Occipital lobe (tissue), 3 donors: ENCODE data around the gene DAW1. TPM values are rescaled to one million over a fixed set of nuclear protein-coding genes. Genes with fewer than 3 reads are reported as not detected.
"Not testable (repeated sequence)": the region's sequence is repeated elsewhere in the genome, so short reads cannot be mapped to it uniquely, and the experiment has no call there.

Source experiments
- DNase-seq: peaks from one replicate; lab custom pipeline; 2025; lab: John Stamatoyannopoulos, UW
- small RNA-seq: library from RNA; depleted of rRNA; stranded (forward); fragments of <200 nt; gene quantifications from one replicate; pipeline ENCODE3, GENCODE V24; 2014
- total RNA-seq: library from RNA; depleted of rRNA; stranded (reverse); fragments of >200 nt; gene quantifications from one replicate; pipeline ENCODE4 v1.2.3, GENCODE V29; 2014

DAW1 gene
- total RNA-seq, 1 donor from 2014 or later: 1.1 TPM

- no peak for DNase-seq
Observed at GRCh38 chr2:227908266-227909054, 37.0 kb downstream of the DAW1 start.

DNA sequence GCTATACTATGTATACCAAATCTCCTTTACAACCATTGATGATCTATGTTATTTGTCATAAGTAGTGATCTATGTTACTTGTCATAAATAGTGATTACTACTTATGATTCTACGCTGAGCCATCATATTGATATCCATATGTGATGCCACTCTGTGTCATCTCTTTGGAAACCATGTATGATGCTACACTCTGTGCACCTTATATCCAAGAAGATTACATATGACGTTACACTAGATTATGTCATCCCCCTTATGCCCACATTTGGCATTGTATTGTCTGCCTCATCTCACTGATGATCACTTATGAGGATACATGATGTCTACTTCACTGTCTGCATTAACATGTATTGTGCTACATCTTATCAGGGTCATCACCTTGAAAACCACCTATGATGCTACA lies 42.9 kb downstream of the DAW1 start:
- DNase-seq: no peak

GRCh38 chr2:227921648-227922047 lies 50.2 kb downstream of the DAW1 start:
- DNase-seq: no peak

DNA sequence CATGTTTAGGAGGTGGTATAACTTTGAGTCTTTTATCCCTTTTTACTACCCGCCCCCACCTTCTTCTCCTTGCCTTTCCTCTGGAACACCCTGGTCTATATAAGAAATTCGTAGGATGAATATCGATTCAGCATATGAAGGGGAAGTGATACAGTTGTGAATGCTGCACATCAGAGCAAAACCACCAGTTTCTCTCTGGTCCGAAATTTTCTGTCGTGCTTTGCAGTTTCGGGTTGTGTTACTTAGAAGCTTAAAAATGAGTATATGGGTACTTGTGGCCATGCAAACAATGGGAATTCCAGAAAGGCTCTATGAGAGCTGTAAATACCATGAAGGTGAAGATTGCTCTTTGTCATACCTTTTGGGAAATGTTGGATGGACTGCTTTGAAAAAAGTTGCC lies 60.6 kb downstream of the DAW1 start:
- DNase-seq: no peak

- no peak for DNase-seq
Observed at GRCh38 chr2:227932403-227932802, 61.0 kb downstream of the DAW1 start.

DNA sequence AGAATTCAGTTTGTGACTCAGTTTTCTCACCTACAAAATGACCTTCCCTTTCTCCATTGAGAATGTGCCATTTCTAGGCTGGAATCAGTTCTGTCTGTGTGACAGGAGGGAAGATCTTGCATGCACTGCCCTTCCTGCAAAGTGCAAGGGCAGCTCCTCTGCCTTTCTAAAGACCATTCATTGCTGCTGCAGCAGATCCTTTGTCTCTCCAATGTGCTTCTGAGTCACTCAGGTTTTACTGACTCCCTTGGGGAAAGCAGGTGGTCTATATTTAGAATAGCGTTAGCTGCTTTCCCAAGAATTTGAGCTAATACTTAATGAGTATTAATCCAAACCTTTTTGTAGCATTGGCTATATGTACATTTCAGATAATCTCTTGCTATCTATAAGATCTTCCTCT lies 62.5 kb downstream of the DAW1 start:
- DNase-seq: no peak

- DNase-seq: not testable (repeated sequence)
Observed at GRCh38 chr2:227936249-227936648, 64.8 kb downstream of the DAW1 start.

DNA sequence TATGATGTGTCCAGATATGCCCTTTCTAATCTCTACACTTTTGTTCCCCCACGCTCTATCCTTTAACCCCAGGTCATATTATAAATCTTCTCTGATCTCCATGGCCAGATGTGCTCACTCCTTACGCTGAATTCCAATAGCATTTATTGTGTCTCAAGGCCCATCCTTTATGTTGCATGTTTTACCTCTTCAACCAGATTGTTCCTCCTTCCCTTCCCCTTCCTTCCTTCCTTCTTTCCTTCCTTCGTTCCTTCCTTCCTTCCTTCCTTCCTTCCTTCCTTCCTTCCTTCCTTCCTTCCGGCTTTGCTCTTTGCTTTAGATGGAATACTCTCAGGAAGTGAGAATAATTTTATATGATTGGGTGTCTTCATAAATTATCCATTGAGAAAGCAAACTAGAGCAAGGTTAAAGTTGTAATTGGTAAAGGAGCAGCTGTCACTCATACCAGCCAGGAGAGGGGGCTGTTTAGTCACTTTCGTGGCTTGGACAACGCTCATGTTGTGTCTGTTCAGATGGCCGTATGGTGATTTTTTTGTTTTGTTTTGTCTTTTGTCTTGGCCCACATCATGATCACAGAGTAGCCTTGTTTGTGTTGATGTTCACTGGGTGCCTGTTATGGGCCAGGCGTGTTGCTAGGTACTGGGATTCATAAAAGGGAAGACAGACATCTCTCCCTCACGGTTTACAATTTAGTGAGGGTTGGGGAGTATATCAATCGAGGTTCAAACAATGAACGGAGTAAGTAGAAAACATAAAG lies 68.0 kb downstream of the DAW1 start:
- peak; percentile 14 for DNase-seq

- no peak for DNase-seq
Observed at GRCh38 chr2:227942021-227942420, 70.6 kb downstream of the DAW1 start.

GRCh38 chr2:227942965-227943364 lies 71.5 kb downstream of the DAW1 start:
- no peak for DNase-seq

DNA sequence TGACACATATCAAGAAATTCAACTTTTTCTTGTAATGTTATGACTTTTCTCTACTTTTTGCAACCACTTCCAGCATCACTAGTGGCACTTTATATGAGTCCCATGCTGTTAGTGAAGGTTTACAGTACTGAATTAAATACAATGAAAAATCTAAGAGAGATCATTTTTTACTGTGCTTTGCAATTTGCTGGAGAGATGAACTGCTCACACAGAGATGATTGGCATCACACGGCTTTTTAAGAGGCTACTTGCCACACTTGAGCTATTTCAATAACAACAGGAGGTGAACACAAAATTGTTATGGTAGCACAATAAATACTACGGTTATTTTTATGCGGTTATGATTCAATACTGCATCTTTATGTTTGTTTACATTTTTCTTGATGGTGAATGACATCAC lies 88.9 kb downstream of the DAW1 start:
- DNase-seq: no peak

- DNase-seq: no peak
Observed at GRCh38 chr2:227971619-227972230, 100.3 kb downstream of the DAW1 start.

- no peak for DNase-seq
Observed at GRCh38 chr2:227973241-227973640, 101.8 kb downstream of the DAW1 start.

Small RNA genes lying within 50 kb of the gene (small RNA-seq; reads per million reads assigned to genes)
- gene RF00402: not detected

Other genes with a start within 250 kb of the DAW1 start
- gene SCYGR5, start 204.8 kb upstream of the DAW1 start, total RNA-seq: not detected
- 1.2 TPM for gene SLC19A3, start 153.6 kb upstream of the DAW1 start, total RNA-seq
- gene SCYGR6, start 146.9 kb upstream of the DAW1 start, total RNA-seq: not detected
- gene SCYGR7, start 143.3 kb upstream of the DAW1 start, total RNA-seq: not detected
- gene SCYGR8, start 125.7 kb upstream of the DAW1 start, total RNA-seq: not detected
- not detected for gene CCL20, start 57.8 kb upstream of the DAW1 start, total RNA-seq